GM12878 (cell line): Measurements from ENCODE around the gene FXYD4.

ENCODE experiments used
- CBX5 ChIP-seq: sonication (generic); IDR thresholded peaks from 2 replicates; pipeline ENCODE4 v1.6.1; 2016; ENCODE audit warnings: low read depth, moderate library complexity, mild to moderate bottlenecking, inconsistent platforms
- FOXM1 ChIP-seq: IDR thresholded peaks from 2 replicates; pipeline ENCODE4 v1.6.1; 2012; ENCODE audit warnings: low read depth, mild to moderate bottlenecking, inconsistent platforms, low read length, moderate library complexity
- POLR2A ChIP-seq: IDR thresholded peaks from 2 replicates; pipeline ENCODE4 v1.6.1; 2011; ENCODE audit warnings: low read depth, mild to moderate bottlenecking, low read length
- TF ChIP-seq, protein P1 (sequence below): fragments of 450-650 bp; formaldehyde crosslinking; IDR thresholded peaks from 2 replicates; pipeline ENCODE4 v1.4.0; 2022; ENCODE audit warnings: mild to moderate bottlenecking, moderate library complexity
- TF ChIP-seq, protein P2 (sequence below), 3 experiments: IDR thresholded peaks in 2 of 3; conservative IDR thresholded peaks in 1 of 3; 2 replicates each; pipeline ENCODE4 v1.5.1; 2011; ENCODE audit warnings: low read depth in 3 of 3, low read length in 3 of 3, mild to moderate bottlenecking in 3 of 3, control low read depth in 2 of 3, moderate library complexity in 2 of 3, inconsistent platforms in 1 of 3, mixed read lengths in 1 of 3; ENCODE audit not compliant: control insufficient read depth in 2 of 3, insufficient read depth in 1 of 3; ENCODE audit errors: extremely low read depth in 1 of 3

DNA sequence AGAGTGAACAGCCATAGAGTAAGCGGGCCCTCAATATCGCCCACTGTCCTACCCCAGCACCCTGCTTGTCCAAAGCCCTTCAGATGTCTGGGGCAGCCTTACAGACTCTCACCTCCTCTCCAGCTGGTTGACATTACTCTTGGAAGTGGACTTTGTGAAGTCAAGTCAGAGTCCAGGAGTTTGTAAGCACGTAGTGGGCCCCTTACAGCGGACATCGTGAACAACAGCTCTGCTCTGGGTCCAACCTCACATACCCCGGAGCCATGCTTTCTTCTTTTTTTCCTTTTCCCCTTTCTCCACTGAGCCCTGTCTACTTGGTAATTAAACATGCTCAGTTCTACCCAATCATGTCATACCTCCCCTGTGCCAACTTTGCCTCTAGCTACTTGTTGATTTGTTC lies 20.1 kb downstream of the FXYD4 start:
- TF ChIP-seq FOXM1: no peak
- TF ChIP-seq CBX5: no peak
- TF ChIP-seq POLR2A: no peak
- TF ChIP-seq, protein P1, sequence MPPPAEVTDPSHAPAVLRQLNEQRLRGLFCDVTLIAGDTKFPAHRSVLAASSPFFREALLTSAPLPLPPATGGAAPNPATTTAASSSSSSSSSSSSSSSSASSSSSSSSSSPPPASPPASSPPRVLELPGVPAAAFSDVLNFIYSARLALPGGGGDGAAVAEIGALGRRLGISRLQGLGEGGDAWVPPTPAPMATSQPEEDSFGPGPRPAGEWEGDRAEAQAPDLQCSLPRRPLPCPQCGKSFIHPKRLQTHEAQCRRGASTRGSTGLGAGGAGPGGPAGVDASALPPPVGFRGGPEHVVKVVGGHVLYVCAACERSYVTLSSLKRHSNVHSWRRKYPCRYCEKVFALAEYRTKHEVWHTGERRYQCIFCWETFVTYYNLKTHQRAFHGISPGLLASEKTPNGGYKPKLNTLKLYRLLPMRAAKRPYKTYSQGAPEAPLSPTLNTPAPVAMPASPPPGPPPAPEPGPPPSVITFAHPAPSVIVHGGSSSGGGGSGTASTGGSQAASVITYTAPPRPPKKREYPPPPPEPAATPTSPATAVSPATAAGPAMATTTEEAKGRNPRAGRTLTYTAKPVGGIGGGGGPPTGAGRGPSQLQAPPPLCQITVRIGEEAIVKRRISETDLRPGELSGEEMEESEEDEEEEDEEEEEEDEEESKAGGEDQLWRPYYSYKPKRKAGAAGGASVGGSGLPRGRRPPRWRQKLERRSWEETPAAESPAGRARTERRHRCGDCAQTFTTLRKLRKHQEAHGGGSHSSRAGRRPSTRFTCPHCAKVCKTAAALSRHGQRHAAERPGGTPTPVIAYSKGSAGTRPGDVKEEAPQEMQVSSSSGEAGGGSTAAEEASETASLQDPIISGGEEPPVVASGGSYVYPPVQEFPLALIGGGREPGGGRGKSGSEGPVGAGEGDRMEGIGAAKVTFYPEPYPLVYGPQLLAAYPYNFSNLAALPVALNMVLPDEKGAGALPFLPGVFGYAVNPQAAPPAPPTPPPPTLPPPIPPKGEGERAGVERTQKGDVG: no peak
- TF ChIP-seq, protein P2, sequence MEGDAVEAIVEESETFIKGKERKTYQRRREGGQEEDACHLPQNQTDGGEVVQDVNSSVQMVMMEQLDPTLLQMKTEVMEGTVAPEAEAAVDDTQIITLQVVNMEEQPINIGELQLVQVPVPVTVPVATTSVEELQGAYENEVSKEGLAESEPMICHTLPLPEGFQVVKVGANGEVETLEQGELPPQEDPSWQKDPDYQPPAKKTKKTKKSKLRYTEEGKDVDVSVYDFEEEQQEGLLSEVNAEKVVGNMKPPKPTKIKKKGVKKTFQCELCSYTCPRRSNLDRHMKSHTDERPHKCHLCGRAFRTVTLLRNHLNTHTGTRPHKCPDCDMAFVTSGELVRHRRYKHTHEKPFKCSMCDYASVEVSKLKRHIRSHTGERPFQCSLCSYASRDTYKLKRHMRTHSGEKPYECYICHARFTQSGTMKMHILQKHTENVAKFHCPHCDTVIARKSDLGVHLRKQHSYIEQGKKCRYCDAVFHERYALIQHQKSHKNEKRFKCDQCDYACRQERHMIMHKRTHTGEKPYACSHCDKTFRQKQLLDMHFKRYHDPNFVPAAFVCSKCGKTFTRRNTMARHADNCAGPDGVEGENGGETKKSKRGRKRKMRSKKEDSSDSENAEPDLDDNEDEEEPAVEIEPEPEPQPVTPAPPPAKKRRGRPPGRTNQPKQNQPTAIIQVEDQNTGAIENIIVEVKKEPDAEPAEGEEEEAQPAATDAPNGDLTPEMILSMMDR (IDR thresholded peaks at IDR 0.05 in 2 of 3, conservative IDR thresholded peaks at IDR 0.05 in 1 of 3; ENCODE audit: control insufficient read depth in 2 of 3, extremely low read depth in 1 of 3, insufficient read depth in 1 of 3, low read depth in 3 of 3, low read length in 3 of 3): no peak
